MV-4-11 (cell line): ENCODE data around the gene PRMT7.

Experiments used
- DNase-seq: peaks from one replicate; lab custom pipeline; 2025; lab: John Stamatoyannopoulos, UW

The PRMT7 gene

GRCh38 chr16:68376590-68376989, 65.8 kb downstream of the PRMT7 start:
- no peak for DNase-seq

GRCh38 chr16:68377221-68377620, 66.4 kb downstream of the PRMT7 start:
- DNase-seq = no peak

GRCh38 chr16:68377667-68378393, 67.0 kb downstream of the PRMT7 start:
- no peak for DNase-seq

- DNase-seq = peak; percentile 74
These were observed 67.9 kb downstream of the PRMT7 start for GRCh38 chr16:68378436-68379415.

GRCh38 chr16:68379472-68380347, 68.9 kb downstream of the PRMT7 start:
- DNase-seq = no peak

GRCh38 chr16:68380348-68380670, 69.5 kb downstream of the PRMT7 start:
- DNase-seq = no peak

- no peak for DNase-seq
These were observed 70.0 kb downstream of the PRMT7 start for GRCh38 chr16:68380676-68381362.

- no peak for DNase-seq
These were observed 70.5 kb downstream of the PRMT7 start for GRCh38 chr16:68381363-68381724.

- DNase-seq = no peak
These were observed 71.5 kb downstream of the PRMT7 start for GRCh38 chr16:68382296-68382718.

GRCh38 chr16:68383858-68384257, 73.0 kb downstream of the PRMT7 start:
- DNase-seq = no peak

- peak; percentile 46 for DNase-seq
These were observed 73.7 kb downstream of the PRMT7 start for GRCh38 chr16:68384288-68385161.

GRCh38 chr16:68385371-68385770, 74.6 kb downstream of the PRMT7 start:
- peak; percentile 32 for DNase-seq

- DNase-seq = no peak
These were observed 75.8 kb downstream of the PRMT7 start for GRCh38 chr16:68386628-68387027.

- DNase-seq = no peak
These were observed 76.5 kb downstream of the PRMT7 start for GRCh38 chr16:68387301-68387700.

- DNase-seq = no peak
These were observed 77.3 kb downstream of the PRMT7 start for GRCh38 chr16:68388124-68388523.

- DNase-seq = no peak
These were observed 78.2 kb downstream of the PRMT7 start for GRCh38 chr16:68389006-68389405.

GRCh38 chr16:68389750-68390371, 79.0 kb downstream of the PRMT7 start:
- DNase-seq = no peak

- DNase-seq = no peak
These were observed 82.5 kb downstream of the PRMT7 start for GRCh38 chr16:68393333-68393732.

GRCh38 chr16:68395167-68395786, 84.5 kb downstream of the PRMT7 start:
- no peak for DNase-seq

GRCh38 chr16:68395815-68396214, 85.0 kb downstream of the PRMT7 start:
- DNase-seq = no peak
